ENCODE measurements around the gene SERF1A.
"Not testable (repeated sequence)": the region's sequence is repeated elsewhere in the genome, so short reads cannot be mapped to it uniquely, and the experiment has no call there.

The SERF1A gene

DNA sequence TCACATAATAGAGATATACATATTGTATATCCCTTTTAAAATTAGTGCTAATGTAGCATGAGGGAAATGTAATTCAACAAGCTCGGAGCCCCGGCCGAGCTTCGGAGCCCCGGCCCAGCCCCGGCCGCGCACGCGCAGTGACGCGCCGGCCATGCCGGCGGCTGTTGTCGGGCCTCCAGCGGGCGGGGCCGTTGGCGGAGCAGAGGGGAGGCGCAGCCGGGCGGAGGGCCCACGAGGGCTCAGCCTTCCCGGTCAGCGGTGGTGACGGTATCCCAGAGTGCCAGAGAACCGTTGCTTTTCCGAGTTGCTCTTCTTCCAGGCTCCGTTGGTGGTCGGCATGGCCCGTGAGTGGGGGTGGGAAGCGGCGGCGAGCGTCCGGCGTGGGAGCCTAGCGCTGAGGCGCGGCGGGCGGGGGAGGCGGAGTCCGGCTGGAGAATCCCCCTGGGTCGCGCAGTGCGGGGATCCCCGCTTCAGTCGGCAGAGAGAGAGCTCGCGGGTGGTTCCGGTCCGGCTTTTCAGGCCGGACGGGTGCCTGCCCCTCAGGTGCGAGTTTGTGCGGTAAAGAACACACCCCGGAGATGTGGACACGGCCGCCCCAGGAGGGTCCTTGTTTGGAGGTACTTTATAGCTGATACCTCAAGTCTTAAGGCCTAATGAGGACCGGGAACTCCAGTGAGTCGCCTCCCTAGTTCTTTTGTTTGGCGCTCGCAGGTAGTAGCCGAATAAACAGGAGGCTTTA, at the start of gene SERF1A:
Gene SERF1A (plus strand): TSS at position 137 of the 739 bp plus-strand sequence. CDS start 201 bp downstream, at position 338.
- not testable (repeated sequence) for DNase-seq

DNA sequence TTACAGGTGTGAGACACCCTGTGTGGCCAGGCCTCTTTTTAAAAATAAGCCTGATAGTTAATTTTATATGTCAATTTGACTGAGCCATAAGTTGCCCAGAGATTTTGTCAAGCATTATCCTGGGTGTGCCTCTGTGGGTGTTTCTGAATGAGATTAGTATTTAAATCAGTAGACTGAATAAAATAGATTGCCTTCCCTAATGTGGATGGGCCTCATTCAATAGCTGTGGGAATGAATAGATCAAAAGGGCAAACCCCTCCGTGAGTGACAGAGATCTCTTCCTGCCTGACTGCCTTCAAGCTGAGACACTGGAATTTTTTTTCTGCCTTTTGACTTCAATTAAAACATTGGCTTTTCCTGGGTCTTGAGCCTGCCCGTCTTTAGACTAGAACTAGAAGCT, 33.7 kb upstream of the SERF1A start:
- not testable (repeated sequence) for DNase-seq

DNA sequence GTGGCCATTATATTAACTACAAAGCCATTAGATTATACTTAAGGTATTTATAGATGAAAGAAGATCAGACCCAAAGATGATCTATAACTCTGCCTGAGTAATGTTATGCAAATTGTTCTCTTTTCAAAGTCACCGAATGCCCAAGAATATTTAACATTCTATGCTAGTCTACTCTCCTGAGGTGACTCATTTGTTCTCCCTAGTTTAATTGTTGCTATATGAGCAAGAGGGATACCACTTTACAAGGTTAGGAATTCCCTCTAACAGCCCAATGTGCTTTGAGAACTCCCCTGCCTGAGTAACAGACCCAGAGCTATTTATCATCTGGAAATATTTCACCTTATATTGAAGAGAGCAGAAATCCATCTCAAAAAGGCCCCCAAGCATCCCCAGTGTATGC, 29.8 kb upstream of the SERF1A start:
- not testable (repeated sequence) for DNase-seq

DNA sequence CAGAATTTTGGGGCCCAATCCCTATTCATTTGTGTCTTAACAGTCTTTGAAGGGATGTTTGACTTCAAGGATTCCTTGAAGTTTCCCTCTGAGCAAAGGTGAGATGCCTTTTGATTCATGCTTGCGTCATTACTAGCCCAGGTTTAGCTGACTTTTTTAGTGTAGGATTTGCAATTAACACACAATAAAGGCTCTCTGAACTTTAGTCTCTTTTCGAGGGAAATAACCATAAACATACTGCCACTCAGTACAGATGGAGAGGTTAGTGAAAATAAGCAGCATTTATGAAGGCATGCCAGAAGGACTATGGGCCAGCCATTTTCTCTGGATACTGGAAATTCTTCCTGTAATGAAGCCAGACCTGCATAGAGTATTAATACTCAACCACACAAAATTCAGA, 4.4 kb upstream of the SERF1A start:
- DNase-seq: not testable (repeated sequence)

DNA sequence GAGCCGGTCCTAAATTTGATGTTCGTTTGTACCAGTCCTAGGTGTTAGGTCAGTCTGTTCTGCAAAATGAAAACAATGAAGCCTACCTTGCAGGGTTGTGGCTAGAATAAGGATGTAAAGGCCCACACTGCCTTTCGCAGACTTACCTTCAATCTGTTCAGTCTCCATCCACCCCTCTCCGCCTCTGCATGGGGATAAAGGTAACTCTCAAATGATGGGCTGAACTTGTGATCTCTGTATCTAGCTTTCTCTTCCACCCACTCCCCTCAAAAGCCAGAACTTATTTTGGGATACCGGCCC, 753 bp downstream of the SERF1A start:
- not testable (repeated sequence) for DNase-seq

DNA sequence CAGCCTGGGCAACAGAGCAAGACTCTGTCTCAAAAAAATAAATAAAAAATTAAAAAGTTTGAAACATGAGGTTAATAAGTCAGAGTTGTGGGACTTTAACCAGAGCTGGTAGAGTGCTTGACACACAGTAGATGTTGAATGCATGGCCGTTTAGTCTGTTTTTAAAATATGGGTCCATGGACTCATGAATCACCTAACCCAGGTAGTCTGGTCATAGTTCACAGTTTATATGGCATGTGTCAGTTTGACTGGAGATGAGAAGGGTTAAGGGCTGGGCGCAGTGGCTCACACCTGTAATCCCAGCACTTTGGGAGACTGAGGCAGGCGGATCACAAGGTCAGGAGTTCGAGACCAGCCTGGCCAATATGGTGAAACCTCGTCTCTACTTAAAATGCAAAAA, 6.2 kb downstream of the SERF1A start:
- not testable (repeated sequence) for DNase-seq

DNA sequence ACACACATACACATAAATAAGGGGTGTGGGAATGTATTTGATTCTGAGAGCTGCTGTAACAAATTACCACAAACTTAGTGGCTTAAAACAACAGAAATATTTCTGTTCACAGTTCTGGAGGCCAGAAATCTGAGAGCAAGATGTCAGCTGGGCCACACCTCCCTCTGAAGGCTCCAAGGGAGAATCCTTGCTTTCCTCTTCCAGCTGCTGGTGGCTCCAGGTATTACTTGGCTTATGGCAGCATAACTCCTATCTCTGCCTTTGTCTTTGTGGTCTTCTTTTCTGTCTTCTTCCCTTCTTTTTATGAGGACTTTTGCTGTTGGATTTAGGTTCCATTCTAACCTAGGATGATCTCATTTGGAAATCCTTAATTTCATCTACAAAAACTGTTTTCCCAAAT, 16.4 kb downstream of the SERF1A start:
- DNase-seq: not testable (repeated sequence)

DNA sequence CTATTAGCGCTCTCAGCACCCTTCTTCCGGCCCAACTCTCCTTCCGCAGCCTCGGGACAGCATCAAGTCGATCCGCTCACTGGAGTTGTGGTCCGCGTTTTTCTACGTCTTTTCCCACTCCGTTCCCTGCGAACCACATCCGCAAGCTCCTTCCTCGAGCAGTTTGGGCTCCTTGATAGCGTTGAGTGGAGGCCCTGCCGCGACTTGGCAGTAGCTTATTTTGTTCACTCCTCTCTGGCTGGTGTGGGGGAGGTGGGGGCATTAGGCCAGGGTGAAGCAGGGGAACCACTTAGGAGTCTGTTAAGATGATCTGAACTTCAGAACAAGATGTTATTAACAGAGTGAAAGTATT, 24.7 kb downstream of the SERF1A start:
- not testable (repeated sequence) for DNase-seq

DNA sequence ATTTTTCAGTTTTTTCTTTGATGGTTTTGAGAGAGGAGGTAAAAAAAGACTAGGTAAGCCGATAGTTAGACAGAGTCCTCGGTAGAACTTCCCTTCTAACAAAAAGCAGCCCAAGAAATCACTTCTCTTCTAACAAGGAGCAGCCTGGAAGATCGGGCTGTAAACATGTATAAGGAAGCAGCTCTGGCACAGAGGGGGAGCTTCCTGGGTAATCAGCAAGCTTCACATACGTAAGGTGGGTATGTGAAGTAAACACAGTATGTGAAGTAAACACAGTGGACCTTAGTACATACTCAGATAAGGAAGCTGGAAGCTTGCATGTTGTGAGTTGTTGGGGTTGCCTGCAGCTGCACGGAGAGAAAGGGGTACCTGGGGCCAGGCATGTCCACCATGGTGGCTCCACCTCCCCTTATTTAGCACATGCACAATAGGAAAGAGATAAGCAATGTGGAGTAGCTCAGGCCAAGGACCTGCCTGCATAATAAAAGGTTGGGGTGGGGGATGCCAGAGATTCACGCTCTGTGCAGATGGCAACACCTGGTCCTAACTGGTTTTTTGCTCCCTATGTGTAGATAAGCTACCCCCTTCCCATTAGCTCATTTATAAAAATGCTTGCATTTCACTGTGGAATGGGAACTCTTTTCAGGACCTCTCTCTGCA, 31.4 kb downstream of the SERF1A start:
- DNase-seq: not testable (repeated sequence)

DNA sequence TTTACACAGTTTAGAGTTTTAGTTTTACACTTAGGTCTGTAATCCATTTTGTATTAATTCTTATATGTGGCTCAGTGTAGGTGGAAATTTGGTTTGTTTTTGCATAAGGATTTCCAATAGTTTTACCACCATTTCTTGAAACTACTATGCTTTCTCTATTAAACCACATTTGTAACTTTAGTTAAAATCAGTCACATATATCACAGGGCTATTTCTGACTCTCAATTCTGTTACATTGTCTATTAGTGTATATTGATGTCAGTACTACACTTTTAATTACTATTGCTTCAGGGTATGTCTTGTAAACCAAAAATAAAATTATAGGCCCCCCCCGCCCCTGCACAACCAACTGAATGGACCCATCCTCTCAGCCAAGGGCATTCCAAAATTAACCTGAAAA, 32.1 kb downstream of the SERF1A start:
- DNase-seq: not testable (repeated sequence)

DNA sequence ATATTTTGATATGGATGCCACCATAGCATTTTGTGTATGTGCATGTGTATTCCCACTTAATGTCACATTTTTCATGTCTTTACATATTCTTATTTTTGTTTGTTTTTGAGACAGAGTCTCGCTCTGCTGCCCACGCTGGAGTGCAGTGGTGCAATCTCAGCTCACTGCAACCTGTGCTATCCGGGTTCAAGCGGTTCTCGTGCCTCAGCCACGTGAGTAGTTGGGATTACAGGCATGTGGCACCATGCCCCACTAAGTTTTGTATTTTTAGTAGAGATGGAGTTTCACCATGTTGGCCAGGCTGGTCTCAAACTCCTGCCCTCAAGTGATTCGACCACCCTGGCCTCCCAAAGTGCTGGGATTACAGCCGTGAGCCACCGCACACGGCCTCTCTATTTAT, 52.6 kb downstream of the SERF1A start:
- not testable (repeated sequence) for DNase-seq
